Measurements from ENCODE around the gene CMC4. TPM values are rescaled to one million over a fixed set of nuclear protein-coding genes. Genes with fewer than 3 reads are reported as not detected.

The CMC4 gene, protein sequence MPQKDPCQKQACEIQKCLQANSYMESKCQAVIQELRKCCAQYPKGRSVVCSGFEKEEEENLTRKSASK
- total RNA-seq: 11.9 TPM

DNA sequence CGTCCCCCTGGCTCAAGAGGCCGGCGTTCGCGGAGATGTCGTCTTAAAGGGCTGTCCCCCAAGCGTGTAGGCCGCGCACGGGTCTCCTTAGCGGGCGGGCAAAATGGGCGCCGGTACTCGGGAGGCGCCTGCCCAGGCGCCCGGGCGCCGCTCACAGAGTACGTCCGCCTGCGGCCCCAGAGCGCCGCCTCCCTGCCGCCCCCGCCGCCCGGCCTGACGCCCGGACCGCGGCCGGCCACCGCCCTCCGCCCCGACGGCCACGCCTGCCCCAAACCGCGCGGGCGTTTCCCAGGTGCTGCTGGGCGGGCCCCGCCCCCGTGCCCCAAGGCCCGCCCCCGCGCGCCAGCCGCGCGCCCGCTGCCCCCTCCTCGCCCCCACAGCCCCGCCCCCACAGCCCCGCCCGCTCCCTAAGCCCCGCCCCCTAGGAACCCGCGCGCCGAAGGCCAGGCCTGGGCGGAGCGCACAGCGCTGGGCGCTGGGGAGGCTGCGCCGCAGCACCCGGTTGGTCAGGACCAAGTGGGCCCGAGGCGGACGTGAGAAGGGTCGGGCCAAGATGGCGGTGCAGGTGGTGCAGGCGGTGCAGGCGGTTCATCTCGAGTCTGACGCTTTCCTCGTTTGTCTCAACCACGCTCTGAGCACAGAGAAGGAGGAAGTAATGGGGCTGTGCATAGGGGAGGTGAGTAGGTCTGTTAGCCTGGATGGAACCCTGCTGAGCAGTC is at the start of gene CMC4, which contains the start of the genes BRCC3 and MTCP1:
CMC4 (minus strand) TSS at position 162 of the 719 bp plus-strand sequence. CDS start 7,113 bp downstream, outside the sequence.
BRCC3 (plus strand) TSS at position 534 of the 719 bp plus-strand sequence; CDS start at position 554, 20 bp downstream.
MTCP1 (minus strand) TSS at position 162 of the 719 bp plus-strand sequence. CDS start 5,126 bp downstream, outside the sequence.
- H3K27ac ChIP-seq: peak within 1 kb of the TSS; percentile 88 to 93

DNA sequence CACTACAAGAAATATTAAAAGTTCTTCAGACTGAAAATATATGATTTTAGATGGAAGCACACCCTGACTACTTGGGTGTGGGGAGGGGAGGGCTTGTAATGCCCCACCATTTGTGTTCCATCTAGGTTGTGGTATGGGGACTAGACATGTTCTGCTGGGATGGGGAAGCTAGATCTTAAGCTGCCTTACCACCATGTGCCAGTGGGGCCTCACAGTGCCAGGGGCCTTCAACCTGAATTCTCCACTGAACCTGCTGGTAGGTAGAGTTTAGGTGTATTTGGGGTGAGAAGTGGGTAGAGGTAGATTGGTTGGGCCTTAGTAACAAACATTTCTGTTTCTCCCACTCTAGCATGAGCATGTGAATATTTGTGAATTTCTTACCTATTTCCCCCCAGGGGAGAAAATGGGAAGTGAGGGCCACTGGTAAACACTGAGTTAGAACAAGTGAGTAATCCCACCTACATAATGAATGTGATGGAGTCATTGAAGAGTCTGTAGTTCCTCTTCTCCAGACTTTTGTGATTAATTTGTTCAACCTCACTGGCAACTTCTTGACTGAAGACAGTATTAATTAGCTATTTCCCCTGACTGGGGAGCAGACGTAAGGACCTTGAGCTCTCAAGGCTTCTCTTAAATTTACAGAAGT is 44.4 kb upstream of the CMC4 start:
- no peaks in the 10 kb centered on the region for H3K27me3 ChIP-seq
- H3K36me3 ChIP-seq: peaks cover 0 to 10% of the 10 kb centered on the region in 2 donors
- peaks cover 0 to 2% of the 10 kb centered on the region in 2 donors for H3K9me3 ChIP-seq
- intact Hi-C loops (cut with DNase I): no loop called here
- no peak for DNase-seq (ENCODE audit: low spot score in 2 of 2)
- no peak overlapping the region for H3K27ac ChIP-seq
- H3K4me1 ChIP-seq: no peaks in the 10 kb centered on the region
- TF ChIP-seq CTCF (IDR thresholded peaks at IDR 0.05): no peak
- no peak overlapping the region for H3K4me3 ChIP-seq

More for the DNA sequence above, at the start of gene CMC4, which contains the start of the genes BRCC3 and MTCP1:
- no peaks in the 10 kb centered on the region for H3K4me1 ChIP-seq
- TF ChIP-seq CTCF (IDR thresholded peaks at IDR 0.05): no peak
- peak; percentile 28 to 84 for DNase-seq (ENCODE audit: low spot score in 2 of 2)
- H3K9me3 ChIP-seq: no peaks in the 10 kb centered on the region
- intact Hi-C loops (cut with DNase I): loop anchor here (1.0 to 10.0 kb wide), 3 partner anchors 45 to 674 kb away; partner anchors contain the start of genes FUNDC2 and VBP1
- H3K4me3 ChIP-seq: peak within 1 kb of the TSS; percentile 60 to 64
- H3K27me3 ChIP-seq: no peaks in the 10 kb centered on the region
- H3K36me3 ChIP-seq: no peaks in the 10 kb centered on the region

GRCh38 chrX:155113097-155113496 is 42.2 kb upstream of the CMC4 start:
- Histone ChIP-seq H3K36me3 (peaks cover 0 to 3% of the 10 kb centered on the region in 2 donors), H3K4me3 (no peak overlapping the region), H3K27ac (no peak overlapping the region), H3K4me1 (no peaks in the 10 kb centered on the region), H3K27me3 (no peaks in the 10 kb centered on the region), H3K9me3 (peaks cover 0 to 2% of the 10 kb centered on the region in 2 donors)
- no peak for TF ChIP-seq CTCF (IDR thresholded peaks at IDR 0.05)
- no peak for DNase-seq (ENCODE audit: low spot score in 2 of 2)
- intact Hi-C loops (cut with DNase I): no loop called here

- no peak for DNase-seq (ENCODE audit: low spot score in 2 of 2)
- TF ChIP-seq CTCF (IDR thresholded peaks at IDR 0.05): no peak
- Histone ChIP-seq H3K27me3 (no peaks in the 10 kb centered on the region), H3K36me3 (peaks cover 0 to 3% of the 10 kb centered on the region in 2 donors), H3K4me1 (no peaks in the 10 kb centered on the region), H3K9me3 (peaks cover 0 to 2% of the 10 kb centered on the region in 2 donors), H3K4me3 (no peak overlapping the region), H3K27ac (no peak overlapping the region)
- intact Hi-C loops (cut with DNase I): no loop called here
These were observed 41.2 kb upstream of the CMC4 start for GRCh38 chrX:155112171-155112570.

DNA sequence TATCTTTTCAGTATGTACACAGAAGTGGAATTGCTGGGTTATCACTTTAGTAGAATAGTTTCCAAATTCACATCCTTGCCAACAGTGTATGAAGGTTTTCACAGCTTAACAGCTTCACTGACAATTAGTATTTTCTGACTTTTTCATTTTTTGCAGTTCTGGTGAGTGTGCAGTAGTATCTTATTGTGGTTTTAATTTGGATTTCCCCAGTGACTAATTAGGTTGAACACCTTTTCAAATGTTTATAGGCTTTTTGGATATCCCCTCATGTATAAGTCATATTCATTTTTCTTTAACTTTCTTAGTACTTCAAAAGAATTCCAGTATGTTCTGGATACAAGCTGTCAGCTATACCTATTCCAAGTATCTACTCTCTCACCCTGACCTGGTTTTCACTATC is 37.5 kb upstream of the CMC4 start:
- DNase-seq (ENCODE audit: low spot score in 2 of 2): no peak
- Histone ChIP-seq H3K27ac (no peak overlapping the region), H3K9me3 (peaks cover 0 to 2% of the 10 kb centered on the region in 2 donors), H3K27me3 (no peaks in the 10 kb centered on the region), H3K4me3 (no peak overlapping the region), H3K4me1 (no peaks in the 10 kb centered on the region), H3K36me3 (no peaks in the 10 kb centered on the region)
- TF ChIP-seq CTCF (IDR thresholded peaks at IDR 0.05): no peak
- intact Hi-C loops (cut with DNase I): no loop called here
